ENCODE results near the gene LRRTM4.

The LRRTM4 gene

GRCh38 chr2:77469106-77469505 is 53.1 kb downstream of the LRRTM4 start:
- DNase-seq = no peak

DNA sequence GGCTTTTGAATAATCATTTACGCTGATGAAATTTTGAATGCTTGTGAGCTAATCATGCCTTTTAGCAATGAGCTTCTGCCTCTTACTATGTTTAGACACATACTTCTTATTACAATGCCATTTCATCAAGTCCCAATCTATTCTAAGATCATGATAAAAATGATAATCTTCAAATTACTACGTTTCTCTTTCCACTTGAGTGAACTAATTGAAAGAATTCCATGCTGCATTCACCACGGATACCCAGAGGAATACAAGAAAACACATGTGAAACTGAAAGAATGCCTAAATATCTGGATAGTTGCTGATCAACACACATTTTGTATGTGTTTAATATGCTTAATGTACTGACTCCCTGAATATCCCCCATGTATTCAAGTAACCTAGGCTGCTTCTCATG is 62.3 kb downstream of the LRRTM4 start:
- DNase-seq = no peak

DNA sequence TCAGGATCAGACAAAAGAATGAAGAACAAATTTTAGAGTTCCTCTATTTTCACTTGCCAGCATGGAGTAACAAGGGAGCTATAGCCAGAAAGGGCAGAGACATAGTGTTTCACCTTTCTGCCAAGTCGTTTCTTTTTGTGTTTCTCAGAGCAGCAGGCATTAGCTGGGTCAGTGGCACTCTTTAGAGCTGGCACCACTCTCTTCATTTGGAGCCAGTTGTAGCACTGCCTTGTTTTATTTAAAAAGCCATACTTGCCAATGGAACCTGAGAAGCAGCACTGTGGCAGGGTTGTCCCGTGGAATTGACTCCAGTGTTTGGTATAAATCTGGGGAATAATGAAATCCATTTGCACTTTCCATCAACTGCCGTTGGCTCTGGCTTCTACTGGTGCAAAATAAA is 64.0 kb downstream of the LRRTM4 start:
- no peak for DNase-seq

DNA sequence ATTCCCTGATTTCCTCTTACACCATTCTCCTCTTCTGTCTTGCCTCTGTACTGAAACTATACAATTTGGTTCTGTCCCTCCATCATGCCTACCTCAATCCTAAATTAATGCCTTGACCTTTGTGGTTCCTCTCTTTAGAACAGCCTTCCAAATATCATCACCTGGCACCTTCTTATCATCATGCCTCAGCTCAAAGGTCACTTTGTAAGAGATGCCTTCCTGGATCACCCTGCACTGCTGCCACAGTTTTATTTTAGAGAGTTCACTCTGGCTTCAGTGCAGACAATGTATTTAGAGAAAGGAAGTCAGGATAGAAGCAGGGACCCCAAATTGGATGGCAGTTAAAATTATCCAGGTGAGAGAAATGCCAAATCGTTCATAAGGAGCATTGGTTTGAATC is 64.5 kb downstream of the LRRTM4 start:
- DNase-seq = no peak

DNA sequence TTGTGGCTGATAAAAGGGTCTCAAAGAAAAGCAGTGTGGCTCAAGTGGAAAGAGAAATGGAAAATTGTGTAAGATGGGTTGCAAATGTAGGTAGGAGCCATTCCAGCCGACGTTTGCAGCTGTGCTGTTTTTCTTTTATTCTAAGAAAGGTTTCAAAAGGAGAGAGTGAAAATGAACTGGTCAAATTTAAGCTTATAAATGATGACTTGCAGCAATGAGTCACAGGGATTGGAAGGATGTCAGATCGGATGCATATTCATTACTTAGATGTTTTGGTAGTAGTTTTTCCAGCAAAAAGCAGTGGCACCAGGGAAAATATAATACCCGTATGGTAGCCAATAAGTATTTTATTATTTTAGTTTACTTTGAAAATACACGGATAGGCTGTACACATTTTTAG is 79.1 kb downstream of the LRRTM4 start:
- DNase-seq = no peak

GRCh38 chr2:77434880-77435279 is 87.3 kb downstream of the LRRTM4 start:
- no peak for DNase-seq

GRCh38 chr2:77428946-77429345 is 93.2 kb downstream of the LRRTM4 start:
- no peak for DNase-seq

- no peak for DNase-seq
These were observed 100.2 kb downstream of the LRRTM4 start for GRCh38 chr2:77421971-77422370.

DNA sequence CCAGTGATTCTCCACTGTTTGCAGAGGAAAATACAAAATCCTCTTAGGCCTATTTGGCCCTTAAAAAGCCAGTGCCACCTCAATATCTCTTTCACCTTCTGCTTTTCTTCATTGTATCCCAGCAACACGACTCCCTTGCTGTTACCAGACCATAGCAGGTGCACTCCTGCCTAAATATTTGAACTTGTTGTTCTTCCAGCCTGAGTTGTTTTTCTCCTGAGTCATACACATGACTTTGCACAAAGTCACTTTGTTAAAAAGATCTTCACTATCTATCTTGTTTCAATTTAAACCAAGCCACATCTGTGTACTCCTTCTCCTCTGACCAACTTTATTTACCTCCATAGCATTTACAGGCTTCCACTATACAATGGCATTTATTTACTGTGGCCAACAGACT is 103.6 kb downstream of the LRRTM4 start:
- DNase-seq = no peak

GRCh38 chr2:77404189-77404588 is 118.0 kb downstream of the LRRTM4 start:
- no peak for DNase-seq

GRCh38 chr2:77398970-77399600 is 123.1 kb downstream of the LRRTM4 start:
- DNase-seq = no peak

GRCh38 chr2:77397763-77398162 is 124.4 kb downstream of the LRRTM4 start:
- DNase-seq = no peak

- DNase-seq = no peak
These were observed 127.2 kb downstream of the LRRTM4 start for GRCh38 chr2:77395011-77395410.

- no peak for DNase-seq
These were observed 131.1 kb downstream of the LRRTM4 start for GRCh38 chr2:77391119-77391518.

DNA sequence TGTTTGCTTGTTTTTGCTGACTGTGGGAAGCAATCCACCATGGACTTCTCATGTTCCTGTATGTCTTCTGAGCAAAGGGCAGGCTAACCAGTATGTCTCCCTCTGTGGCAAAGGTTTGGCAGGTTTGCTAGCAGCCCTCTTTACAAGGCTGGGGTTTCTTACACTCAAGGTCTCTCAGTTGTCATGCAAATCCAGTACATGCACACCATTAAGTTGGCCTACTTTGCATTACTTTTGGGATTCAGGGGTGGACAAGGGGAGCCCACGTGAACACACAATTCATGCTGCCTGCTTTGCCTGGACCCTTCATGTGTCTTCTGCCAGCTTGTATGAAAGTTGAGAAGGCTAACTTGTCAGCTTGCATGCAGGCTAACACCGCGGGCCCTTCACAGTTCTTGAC is 134.9 kb downstream of the LRRTM4 start:
- DNase-seq = no peak

GRCh38 chr2:77372636-77373035 is 149.5 kb downstream of the LRRTM4 start:
- no peak for DNase-seq

GRCh38 chr2:77370511-77370910 is 151.7 kb downstream of the LRRTM4 start:
- no peak for DNase-seq

GRCh38 chr2:77363277-77363676 is 158.9 kb downstream of the LRRTM4 start:
- no peak for DNase-seq

DNA sequence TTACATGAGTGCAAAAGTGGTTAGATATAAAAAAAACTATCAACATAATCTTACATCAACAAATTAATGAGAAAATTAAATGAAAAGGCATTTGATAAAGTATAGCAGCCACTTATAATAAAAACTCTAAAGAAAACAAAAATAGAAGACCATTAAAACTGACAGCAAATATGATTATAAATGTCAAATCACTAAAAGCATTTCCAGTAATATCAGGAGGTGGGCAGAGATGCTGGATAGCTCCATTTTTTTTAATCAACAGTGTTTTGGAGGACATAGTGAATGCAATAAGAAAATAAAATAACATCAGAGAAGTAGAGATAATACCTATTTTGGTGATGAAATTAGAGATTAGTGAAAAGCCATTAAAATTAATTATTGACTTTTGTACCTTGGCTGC is 173.4 kb downstream of the LRRTM4 start:
- DNase-seq = no peak

- no peak for DNase-seq
These were observed 186.2 kb downstream of the LRRTM4 start for GRCh38 chr2:77336013-77336412.

- no peak for DNase-seq
These were observed 193.8 kb downstream of the LRRTM4 start for GRCh38 chr2:77328134-77328931.

GRCh38 chr2:77325395-77325794 is 196.8 kb downstream of the LRRTM4 start:
- DNase-seq = no peak

DNA sequence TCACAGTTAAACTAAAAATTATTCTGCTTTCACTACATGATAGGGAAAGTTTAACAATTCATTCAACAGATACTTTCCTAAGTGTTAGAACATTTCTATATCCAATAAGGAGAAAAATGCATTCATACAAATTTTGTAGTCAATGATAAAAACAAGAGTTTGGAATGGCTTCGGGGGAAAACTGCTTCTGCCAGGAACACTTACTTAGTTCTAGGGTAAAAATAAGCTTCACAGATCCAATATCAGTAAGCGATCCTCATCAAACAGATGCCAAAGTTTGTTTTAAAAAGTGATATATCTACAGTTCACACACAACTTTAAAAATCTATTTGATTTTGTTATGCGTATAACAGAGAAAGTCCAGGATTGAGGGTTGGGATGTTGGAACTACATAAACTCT is 199.7 kb downstream of the LRRTM4 start:
- no peak for DNase-seq

- DNase-seq = no peak
These were observed 207.5 kb downstream of the LRRTM4 start for GRCh38 chr2:77314721-77315120.

- peak in 1 of 2 experiments; percentile 60 for DNase-seq
These were observed 211.8 kb downstream of the LRRTM4 start for GRCh38 chr2:77310416-77310815.
